HG03469 (cell line): ENCODE results near the gene SRP19.
"Not testable (repeated sequence)": the region's sequence is repeated elsewhere in the genome, so short reads cannot be mapped to it uniquely, and the experiment has no call there.

Experiments
- ATAC-seq: cut with Tn5 transposase; IDR thresholded peaks from one replicate; pipeline ENCODE4 v1.9.1; 2021; ENCODE audit warnings: mild to moderate bottlenecking, moderate library complexity, moderate number of reproducible peaks; ENCODE audit not compliant: unreplicated experiment

SRP19 gene

DNA sequence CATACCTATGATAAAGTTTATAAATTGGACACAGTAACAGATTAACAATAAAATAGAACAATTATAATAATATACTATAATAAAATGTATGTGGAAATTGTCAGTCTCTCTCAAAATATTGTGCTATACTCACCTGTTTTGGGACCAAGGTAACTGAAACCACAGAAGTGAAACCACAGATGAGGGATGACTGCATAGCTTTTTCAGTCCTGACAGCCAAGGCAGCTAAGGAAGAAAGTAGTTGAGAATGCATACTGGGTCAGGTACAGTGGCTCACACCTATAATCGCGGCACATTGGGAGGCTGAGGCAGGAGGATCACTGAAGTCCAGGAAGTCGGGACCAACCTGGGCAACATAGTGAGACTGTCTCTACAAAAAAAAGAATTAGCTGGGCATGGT is 8.9 kb downstream of the SRP19 start:
- peak; percentile 63 for ATAC-seq

DNA sequence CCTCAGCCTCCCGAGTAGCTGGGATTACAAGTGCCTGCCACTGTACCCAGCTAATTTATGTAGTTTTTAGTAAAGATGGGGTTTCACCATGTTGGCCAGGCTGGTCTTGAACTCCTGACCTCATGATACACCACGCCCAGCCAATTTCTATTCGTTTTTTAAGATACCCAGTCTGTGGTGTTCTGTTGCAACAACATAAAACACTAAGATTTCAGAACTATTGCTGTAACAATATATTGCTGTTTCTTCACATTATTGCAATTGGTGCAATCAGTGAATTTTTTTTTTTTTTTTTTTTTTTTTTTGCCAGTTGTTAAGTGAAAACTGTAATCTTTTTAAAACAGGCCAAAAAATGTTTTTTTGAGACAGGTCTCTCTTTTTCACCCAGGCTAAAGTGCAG is 9.9 kb downstream of the SRP19 start:
- no peak for ATAC-seq

DNA sequence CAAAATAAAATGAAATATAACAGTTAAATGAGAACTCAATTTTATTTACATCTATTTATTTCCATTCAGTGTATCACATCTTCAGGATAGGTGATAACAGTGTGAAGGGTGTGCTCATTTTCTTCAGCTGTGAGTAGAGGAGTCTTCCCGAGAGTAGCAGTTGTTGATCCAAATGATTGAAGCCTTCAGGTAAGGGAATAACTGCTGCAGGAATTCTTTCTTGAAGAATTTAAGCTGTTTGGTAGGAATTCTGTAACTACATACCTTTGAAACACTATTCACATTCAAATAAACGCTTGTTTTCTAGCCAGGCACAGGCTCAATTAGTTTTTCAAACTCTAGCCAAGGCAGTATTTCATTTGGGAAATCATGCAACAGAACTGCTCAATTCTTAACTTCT is 15.3 kb downstream of the SRP19 start:
- ATAC-seq: no peak

DNA sequence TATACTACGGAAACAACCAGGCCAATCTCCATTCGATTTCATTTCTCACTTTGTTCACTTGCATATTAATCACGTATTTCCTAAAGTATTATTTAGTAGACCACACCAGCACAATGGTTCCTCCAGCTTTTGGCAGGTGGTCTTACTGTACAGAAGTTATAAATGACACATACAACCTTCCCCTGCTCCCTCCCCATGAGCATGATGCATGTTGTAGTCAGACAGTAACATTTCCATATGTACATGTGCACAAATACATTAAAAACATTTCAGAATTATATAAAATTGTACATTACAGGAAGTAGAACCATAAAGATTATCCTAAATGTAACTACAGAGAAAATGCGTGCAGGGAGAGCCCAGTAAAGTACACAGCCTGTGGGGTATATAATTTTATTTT is 17.0 kb downstream of the SRP19 start:
- no peak for ATAC-seq

DNA sequence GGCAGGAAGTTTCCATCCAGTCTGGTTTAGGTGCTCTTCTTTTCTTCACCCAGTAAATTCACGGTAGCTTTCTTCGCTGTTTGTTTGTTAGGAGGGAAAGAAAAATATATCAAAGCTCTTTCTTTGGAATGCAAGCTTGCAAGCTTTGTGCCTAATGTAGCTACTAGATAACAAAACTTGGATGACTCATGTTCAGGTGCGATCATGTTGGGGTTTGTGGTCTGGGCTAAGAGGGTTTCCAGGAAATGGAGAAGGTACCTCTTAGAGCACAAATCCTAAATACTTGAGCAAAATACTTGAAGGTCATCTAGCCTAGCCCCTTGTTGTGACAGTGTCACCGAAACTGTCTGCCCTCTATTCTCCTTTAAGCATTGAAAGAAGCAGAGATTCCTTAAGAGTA is 17.7 kb downstream of the SRP19 start:
- ATAC-seq: peak; percentile 40

DNA sequence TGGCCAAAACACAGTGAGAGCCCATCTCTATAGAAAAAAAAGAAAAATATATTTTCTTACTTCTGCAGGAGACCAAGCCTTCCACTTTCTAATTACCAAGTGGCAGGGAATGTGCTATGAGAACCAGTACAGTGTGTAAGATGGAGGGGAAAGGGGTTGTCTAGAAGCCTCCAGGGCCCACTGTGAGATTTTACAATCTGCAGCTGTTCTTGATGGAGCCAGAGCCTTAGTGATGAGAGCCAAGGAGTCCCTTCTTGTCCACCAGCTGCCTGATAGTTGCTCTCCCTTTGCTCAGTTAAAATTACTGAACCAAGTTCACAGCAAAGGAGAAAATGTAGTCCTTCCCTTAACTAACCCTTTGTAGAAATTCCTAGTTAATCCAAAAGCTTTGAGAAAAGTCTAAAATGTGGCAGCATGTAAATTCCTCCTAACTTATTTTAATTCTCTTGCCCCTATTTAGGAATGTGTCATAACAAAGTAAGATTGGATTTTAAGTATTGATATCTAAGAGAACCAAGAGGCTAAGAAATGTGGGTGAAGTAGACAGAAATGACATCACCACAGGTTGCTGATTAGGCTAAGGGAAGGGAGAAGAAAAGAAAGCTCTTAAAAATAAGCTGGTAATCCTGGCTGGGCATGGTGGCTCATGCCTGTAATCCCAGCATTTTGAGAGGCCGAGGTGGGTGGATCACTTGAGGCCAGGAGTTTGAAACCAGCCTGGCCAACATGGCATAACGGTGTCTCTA is 19.3 kb downstream of the SRP19 start:
- no peak for ATAC-seq

DNA sequence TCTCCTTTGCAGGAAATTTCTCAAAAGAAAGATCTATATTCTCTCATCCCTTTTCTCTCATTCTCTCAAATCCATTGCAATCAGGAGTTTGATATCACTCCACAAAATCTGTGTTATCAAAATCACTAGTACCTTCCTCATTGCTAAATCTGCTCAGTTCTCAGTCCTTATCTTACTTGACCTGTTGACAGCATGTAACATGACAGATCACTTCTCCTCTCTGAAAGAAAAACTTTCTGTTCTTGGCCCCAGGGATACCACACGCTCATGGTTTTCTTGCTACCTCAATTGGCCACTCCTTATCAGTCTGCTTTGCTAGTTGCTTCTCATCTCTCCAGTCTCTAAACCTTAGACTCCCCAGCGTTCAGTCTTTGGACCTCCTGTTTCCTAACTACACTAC is 22.1 kb downstream of the SRP19 start:
- no peak for ATAC-seq

DNA sequence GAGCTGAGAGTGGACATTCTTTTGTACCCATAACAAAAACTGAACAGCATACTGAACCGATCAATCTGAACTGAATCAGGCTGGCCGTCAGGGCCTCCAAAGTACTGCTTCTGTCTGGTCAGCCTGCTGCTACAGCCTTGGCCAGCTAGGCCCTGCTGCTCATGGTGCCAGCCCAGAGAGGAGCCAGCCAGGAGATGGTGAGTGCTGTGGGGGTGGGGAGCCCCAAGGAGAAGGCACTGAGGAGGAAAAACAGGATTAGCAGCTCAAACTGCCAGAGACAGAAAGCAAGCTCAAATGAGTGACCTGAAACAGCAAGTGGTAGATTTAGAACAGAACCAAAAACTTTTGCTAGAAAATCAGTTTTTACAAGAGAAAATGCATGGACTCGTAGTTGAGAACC is 23.9 kb downstream of the SRP19 start:
- ATAC-seq: no peak

DNA sequence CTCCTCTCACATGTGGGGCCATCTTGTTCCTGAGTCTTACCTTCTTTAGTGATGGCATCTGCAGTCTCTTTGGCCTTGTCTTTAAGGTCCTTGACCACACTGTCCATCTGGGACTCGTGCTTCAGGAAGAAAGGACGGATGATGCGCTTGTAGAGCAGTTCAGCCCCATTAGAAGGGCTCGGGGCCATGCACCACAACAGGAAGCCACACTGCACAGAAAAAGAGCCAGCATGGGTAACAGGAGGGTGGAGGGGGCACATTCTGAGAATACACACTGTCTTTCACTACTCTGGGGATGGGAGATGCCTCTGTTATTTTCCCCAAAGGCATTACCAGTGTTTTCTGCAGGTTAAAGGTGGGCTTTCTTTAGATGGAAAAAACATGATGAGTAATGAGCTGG is 25.9 kb downstream of the SRP19 start:
- no peak for ATAC-seq

DNA sequence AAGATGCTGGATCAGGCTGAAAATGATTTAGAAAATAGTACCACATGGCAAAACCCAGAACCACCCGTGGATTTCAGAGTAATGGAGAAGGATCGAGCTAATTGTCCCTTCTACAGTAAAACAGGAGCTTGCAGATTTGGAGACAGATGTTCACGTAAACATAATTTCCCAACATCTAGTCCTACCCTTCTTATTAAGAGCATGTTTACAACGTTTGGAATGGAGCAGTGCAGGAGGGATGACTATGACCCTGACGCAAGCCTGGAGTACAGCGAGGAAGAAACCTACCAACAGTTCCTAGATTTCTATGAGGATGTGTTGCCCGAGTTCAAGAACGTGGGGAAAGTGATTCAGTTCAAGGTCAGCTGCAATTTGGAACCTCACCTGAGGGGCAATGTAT is 31.0 kb downstream of the SRP19 start:
- not testable (repeated sequence) for ATAC-seq

DNA sequence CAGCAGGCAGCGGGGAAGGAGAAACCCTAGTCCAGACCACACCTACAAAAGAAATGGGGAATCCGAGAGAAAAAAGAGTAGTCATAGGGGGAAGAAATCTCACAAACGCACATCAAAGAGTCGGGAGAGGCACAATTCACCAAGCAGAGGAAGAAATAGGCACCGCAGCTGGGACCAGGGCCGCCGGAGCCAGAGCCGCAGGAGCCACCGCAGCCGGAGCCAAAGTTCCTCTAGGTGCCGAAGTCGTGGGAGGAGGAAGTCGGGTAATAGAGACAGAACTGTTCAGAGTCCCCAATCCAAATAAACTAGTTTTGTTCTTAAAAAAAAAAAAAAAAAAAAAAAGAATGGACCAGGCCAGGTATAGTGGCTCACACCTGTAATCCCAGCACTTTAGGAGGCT is 31.7 kb downstream of the SRP19 start:
- ATAC-seq: no peak

DNA sequence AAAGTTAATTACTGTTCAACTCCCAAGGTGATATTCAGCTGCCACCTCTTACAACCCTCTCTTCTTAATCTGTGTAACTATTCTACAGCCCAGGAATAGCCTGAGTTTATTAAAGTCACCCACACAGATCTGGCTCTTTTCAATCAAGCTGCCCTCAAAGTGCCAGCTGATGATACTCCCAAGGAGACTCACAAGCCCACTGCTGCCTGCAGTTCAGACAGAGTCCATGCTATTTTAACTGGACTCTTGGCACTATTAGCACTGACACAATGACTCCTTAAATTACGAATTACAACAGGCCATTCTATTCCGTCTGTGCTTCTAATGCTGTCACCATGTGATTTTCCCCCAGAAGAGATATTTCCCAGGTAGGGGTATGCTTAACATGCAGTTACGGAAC is 34.6 kb downstream of the SRP19 start:
- ATAC-seq: no peak

DNA sequence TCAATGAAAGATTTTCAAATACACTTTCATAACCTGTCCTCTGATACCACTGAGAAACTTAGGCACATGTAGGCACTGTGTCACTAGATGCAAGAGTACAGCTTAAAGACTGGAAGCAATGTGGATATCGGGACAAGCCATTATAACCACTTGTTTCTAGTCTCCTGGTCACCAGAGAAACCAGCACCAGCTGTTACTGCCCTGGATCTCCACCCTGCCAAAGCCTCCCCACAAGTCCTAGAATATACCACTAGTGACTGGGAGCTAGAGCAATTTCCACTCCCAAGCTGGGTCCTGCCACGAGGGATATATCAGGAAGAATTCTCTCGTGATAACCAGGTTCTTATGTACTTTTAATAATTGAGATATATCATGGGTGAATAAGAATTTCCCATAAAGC is 41.5 kb downstream of the SRP19 start:
- no peak for ATAC-seq

DNA sequence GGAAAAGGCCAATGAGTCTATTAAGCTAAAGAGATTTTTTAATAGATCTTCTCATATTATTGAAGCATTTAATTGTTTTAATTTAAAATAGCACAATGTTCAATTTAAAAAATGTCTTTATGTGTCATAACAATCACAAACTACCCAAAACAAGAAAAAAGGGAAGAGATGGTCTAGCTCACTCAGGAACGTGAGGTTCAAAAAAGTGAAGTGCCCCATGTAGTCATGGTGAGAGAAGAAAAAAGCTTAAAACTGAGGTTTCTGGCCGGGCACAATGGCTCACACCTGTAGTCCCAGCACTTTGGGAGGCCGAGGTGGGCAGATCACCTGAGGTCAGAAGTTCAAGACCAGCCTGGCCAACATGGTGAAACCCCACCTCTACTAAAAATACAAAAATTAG is 43.9 kb downstream of the SRP19 start:
- not testable (repeated sequence) for ATAC-seq

DNA sequence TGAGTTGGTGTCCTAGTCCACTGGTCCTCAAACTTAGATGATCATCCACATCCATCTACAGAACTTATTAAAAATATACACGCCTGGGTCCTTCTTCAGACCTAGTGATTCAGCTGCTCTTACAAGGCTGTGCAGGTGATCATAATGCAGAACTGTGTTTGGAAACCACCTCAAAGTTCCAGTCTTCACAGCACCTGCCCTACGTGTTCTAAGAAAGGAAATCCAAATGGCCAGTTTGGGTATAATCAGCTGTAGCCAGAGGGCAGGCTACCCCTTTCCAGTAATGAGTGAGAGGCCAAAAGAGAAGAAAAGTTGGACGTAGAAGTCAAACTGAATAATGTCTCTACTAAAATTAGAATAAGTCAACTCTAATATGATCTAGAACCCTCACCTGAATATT is 45.5 kb downstream of the SRP19 start:
- ATAC-seq: no peak

DNA sequence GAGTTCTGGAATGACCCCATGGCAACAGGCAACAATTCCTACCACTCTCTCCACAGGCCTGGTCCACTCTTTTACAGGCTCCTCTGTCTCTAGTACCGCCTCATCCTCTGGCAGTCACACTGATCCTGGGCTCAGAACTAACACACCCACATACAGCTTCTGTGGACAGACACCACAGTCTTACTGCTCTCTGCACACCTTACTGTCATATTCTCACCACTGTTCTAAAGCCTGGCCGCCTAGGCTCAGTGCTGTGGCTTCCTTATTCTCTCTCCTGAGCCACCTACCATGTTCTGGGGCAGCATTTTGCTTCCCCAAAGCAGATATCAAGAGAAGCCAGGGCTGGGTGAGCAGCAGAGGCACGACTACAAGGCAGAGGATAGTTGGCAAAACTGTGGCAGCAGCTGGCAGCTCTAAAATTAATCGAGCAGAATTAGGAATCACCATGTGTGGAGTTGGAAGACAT is 46.1 kb downstream of the SRP19 start:
- no peak for ATAC-seq

DNA sequence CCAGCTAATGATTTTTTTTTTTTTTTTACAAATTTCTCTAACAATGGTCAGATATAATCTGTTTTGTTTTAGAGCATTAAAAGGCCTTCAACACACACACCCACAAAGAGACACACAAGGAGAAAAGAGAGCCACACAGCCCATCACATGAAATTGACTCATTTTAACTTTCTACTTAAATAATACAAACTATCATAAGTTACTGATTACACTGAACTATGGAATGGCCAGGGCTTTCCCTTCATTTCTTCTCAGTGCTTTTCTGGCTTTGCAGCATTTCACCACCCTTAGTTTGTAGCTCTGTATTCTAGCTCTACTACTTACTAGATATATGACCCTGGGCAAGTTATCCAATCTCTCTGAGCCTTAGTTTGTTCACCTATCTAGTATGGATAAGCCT is 47.8 kb downstream of the SRP19 start:
- no peak for ATAC-seq

DNA sequence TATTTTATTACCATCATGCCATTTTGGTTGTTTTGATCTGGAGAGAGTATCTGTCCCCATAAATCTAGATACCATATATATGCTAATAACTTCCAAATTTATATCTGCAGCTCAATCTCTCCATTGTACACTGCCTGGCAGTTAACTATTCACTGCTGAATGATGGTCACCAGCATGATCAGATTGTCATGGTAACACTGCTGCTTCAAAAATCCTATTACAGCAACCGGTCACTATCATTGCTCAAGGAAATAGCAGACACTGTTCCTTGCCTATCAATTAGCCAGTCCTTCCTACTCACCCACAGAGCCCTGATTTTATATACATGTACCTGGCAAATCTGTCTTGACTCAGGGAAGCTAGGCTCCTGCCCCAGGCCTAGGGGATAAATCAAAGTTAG is 49.4 kb downstream of the SRP19 start:
- ATAC-seq: no peak

DNA sequence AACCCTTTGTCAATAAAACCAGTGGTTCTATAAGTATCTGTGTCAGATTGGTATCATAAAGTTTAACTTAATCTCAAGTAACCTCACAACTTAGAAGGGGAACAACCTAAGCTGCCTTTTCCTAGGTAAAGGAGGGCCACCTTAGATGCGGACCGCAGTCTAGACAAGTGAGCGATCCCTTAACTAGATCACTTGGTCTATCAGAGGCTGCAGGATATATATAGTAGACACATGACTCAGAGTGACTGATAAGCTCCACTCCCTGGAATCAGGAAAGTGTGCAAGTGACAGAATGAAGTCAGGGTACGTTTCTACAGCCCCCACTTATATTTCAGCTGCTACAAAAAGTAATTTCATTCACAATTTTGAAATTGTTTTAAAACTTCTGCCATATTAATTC is 53.5 kb downstream of the SRP19 start:
- ATAC-seq: no peak

DNA sequence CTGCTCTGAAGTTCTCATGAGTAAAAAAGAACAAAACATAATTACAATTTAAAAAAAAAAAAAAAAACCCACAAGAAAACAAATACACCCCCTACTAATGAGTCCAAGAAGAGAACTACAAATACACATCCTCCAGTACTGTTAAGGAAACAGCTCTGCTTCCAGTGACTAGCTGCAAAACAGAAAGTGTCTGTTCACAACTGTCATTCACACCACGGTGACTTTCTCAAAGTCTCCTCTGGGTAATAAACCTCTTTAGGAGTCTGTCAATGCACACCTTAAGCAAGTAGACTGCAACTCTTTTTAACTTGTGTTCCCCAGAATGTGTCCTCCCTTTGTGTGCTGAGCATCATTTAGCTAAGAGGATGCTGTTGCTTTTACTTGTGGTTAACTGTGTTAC is 54.7 kb downstream of the SRP19 start:
- no peak for ATAC-seq

DNA sequence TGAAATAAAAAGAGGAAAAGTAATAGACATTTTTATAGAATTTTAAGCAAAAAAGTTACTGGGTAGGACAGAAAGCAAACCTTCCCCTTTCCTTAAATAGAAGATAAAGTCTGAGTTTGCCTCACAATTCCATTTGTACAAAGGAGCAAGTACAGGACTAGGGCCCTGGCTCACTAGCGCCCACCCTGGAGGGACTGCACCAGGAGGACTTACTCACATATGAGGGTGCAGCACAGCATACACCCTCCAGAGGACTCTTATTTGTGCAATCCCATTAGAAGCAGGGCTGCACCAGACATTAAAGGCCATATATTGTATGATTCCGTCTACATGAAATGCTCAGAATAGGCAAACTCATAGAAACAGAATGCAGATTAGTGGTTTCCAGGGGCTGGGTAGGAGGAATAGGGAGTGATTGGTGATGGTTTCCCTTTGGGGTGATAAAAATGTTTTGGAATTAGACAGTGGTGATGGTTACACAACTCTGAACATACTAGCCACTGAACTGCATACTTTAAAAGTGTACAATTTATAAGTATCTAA is 56.4 kb downstream of the SRP19 start:
- no peak for ATAC-seq

DNA sequence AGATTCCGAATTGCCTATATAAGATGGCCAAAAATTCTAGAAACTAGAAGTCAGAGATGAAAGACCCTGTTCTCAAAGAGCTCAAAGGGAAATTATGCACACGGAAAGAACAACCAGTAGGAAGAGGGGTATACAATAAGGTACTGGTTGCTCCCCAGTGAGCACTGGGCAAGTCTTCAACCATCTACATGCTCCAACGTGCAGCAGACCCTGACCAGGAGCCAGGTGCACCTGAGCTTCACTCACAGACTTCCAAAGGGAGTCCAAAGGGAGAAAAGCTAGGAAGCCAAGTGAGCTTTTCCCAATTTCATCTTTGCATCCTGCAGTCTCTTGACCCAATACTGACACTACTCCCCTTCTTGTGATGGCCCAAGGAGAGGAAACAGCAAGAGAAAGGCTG is 57.0 kb downstream of the SRP19 start:
- no peak for ATAC-seq

DNA sequence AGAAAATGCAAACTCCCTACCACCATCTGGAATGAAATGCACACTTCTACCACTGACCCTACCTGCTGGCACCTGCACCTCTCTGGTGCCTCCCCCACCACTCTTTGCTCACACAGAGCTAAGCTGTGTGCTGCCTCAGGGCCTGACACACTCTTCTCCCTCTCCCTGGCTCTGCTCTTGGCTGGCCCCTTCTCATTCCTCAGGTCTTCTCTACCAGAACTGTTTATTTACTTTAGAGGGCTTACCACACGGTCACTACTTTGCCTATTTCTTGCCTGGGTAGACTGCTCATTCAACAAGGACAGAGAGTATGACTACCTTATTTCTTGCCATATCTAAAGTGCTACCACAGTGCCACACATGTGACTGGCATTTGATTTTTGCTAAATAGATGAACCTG is 57.6 kb downstream of the SRP19 start:
- no peak for ATAC-seq
